Right lobe of liver (tissue), 6 donors: ENCODE measurements around the gene ITM2C. TPM values are rescaled to one million over a fixed set of nuclear protein-coding genes. Genes with fewer than 3 reads are reported as not detected.

Source experiments
- ATAC-seq, 4 donors: fragments of 200-7000 bp; cut with Tn5 transposase; one replicate each; pipeline ENCODE4 v1.9.1; 2020; ENCODE audit warnings: mild to moderate bottlenecking in 4 of 4, moderate library complexity in 4 of 4
- DNase-seq, 3 donors: peaks; one replicate each; pipeline ENCODE4 v3.0.0-alpha.2; 2020
- H3K27ac ChIP-seq, 3 donors: fragments of 200-600 bp; one replicate each; pipeline ENCODE4 v1.8.0; 2022
- H3K27me3 ChIP-seq, 2 donors: fragments of 200-600 bp; one replicate each; pipeline ENCODE4 v1.8.0; 2022
- H3K36me3 ChIP-seq, 4 donors: fragments of 200-600 bp; sonication (generic) in 1 of 4; one replicate each; pipeline versions ENCODE4 v1.5.1 to v1.8.0; 2017 to 2022; ENCODE audit warnings: control low read depth in 1 of 4
- H3K4me1 ChIP-seq, 4 donors: fragments of 200-600 bp; sonication (generic) in 1 of 4; one replicate each; pipeline versions ENCODE4 v1.5.1 to v1.8.0; 2017 to 2022; ENCODE audit warnings: control low read depth in 1 of 4
- H3K4me3 ChIP-seq, 3 donors: fragments of 200-600 bp; one replicate each; pipeline ENCODE4 v1.8.0; 2022
- H3K9me3 ChIP-seq, 4 donors: fragments of 200-600 bp; sonication (generic) in 1 of 4; one replicate each; pipeline versions ENCODE4 v1.5.1 to v1.8.0; 2017 to 2022; ENCODE audit warnings: control low read depth in 1 of 4
- CTCF ChIP-seq, 4 donors: fragments of 200-600 bp in 3 of 4; fragments of 450-650 bp in 1 of 4; IDR thresholded peaks; one replicate each; pipeline versions ENCODE4 v1.5.1 to v1.8.0; 2016 to 2022; ENCODE audit warnings: antibody characterized with exemption in 4 of 4, mild to moderate bottlenecking in 2 of 4
- POLR2A ChIP-seq: fragments of 450-650 bp; IDR thresholded peaks from one replicate; pipeline ENCODE4 v1.6.1; 2017; ENCODE audit warnings: antibody characterized with exemption, mild to moderate bottlenecking
- WGBS: methylation state at CpG from one replicate; pipeline ENCODE4 v1.1.6; 2018; ENCODE audit warnings: low coverage, low lambda C conversion rate; ENCODE audit not compliant: insufficient coverage; ENCODE audit errors: missing lambda C conversion rate; 5-methylcytosine and 5-hydroxymethylcytosine counted together
- intact Hi-C, 2 donors: fragments of 100-400 bp; cut with DNase I; formaldehyde crosslinking; loops; one replicate each; pipeline versions ENCODE4 v1.11.2 to v1.14.1; 2022
- total RNA-seq, 6 experiments: library from RNA; depleted of rRNA in 2 of 6; stranded (reverse); fragments of >200 nt in 2 of 6; fragmentation: NEBNext Ultra II Directional in 3 of 6; extraction: Animal tissue kit (Norgen Biotek cat#: 25700) in 3 of 6; gene quantifications; one replicate each; pipeline versions ENCODE4 v1.1.0 to v1.2.4, GENCODE V29; 2016 to 2023
- donor health status: DM: no; HTN: yes; CAD: no.
- donor health status: DM: no; HTN: no; CAD: no.
- donor health status: DM: no; HTN: no; CAD: no.
- donor health status: DM: no; HTN: yes; CAD: no.
- donor health status: DM: no; HTN: yes; CAD: no.

Gene ITM2C
- total RNA-seq, 6 experiments from 2014 or later: 11.1 to 26.9 (median 24.2) TPM

- TF ChIP-seq POLR2A (no peak), CTCF (IDR thresholded peaks at IDR 0.05) (no peak)
- H3K4me3 ChIP-seq: no peak overlapping the region
- 84% methylated on average over 10 of the region's 21 CpGs for WGBS
- intact Hi-C loops: no loop called here
- H3K4me1 ChIP-seq: no peaks in the 10 kb centered on the region
- no peak for ATAC-seq
- H3K27me3 ChIP-seq: no peaks in the 10 kb centered on the region
- no peaks in the 10 kb centered on the region for H3K9me3 ChIP-seq
- peak in 1 of 3 donors; percentile 51 for DNase-seq
- H3K36me3 ChIP-seq: no peaks in the 10 kb centered on the region
- H3K27ac ChIP-seq: no peak overlapping the region
These were observed 8.4 kb downstream of the ITM2C start for GRCh38 chr2:230872968-230873660.

GRCh38 chr2:230873661-230874401 lies 9.1 kb downstream of the ITM2C start:
- H3K27ac ChIP-seq: no peak overlapping the region
- H3K4me1 ChIP-seq: no peaks in the 10 kb centered on the region
- no peak overlapping the region for H3K4me3 ChIP-seq
- DNase-seq (no peak), ATAC-seq (no peak)
- intact Hi-C loops: no loop called here
- H3K27me3 ChIP-seq: no peaks in the 10 kb centered on the region
- TF ChIP-seq CTCF (IDR thresholded peaks at IDR 0.05) (no peak), POLR2A (no peak)
- 81% methylated on average over 6 of the region's 13 CpGs for WGBS
- no peaks in the 10 kb centered on the region for H3K9me3 ChIP-seq
- no peaks in the 10 kb centered on the region for H3K36me3 ChIP-seq

- H3K4me1 ChIP-seq: no peaks in the 10 kb centered on the region
- 83% methylated on average over 1 of the region's 11 CpGs for WGBS
- no peaks in the 10 kb centered on the region for H3K36me3 ChIP-seq
- peak in 1 of 3 donors; percentile 30 for DNase-seq
- H3K9me3 ChIP-seq: no peaks in the 10 kb centered on the region
- TF ChIP-seq POLR2A (no peak), CTCF (IDR thresholded peaks at IDR 0.05) (no peak)
- ATAC-seq: no peak
- no peak overlapping the region for H3K27ac ChIP-seq
- no peaks in the 10 kb centered on the region for H3K27me3 ChIP-seq
- no peak overlapping the region for H3K4me3 ChIP-seq
- intact Hi-C loops: no loop called here
These were observed 9.7 kb downstream of the ITM2C start for GRCh38 chr2:230874456-230874855.

GRCh38 chr2:230874876-230875275 lies 10.1 kb downstream of the ITM2C start:
- no peaks in the 10 kb centered on the region for H3K9me3 ChIP-seq
- intact Hi-C loops: no loop called here
- TF ChIP-seq CTCF (IDR thresholded peaks at IDR 0.05): no peak
- no peak for TF ChIP-seq POLR2A
- no peaks in the 10 kb centered on the region for H3K27me3 ChIP-seq
- ATAC-seq (no peak), DNase-seq (peak in 1 of 3 donors; percentile 28)
- 65% methylated on average over 2 of the region's 10 CpGs for WGBS
- H3K4me3 ChIP-seq: no peak overlapping the region
- no peaks in the 10 kb centered on the region for H3K4me1 ChIP-seq
- H3K36me3 ChIP-seq: no peaks in the 10 kb centered on the region
- no peak overlapping the region for H3K27ac ChIP-seq
